GM19372 (cell line): ENCODE data around the gene AURKA.

Source experiments
- ATAC-seq: cut with Tn5 transposase; IDR thresholded peaks from one replicate; pipeline ENCODE4 v1.9.1; 2021; ENCODE audit warnings: mild to moderate bottlenecking, low read depth, moderate library complexity; ENCODE audit not compliant: unreplicated experiment

AURKA gene

GRCh38 chr20:56392132-56392880 is at the start of gene AURKA, which contains the start of gene CSTF1:
Gene AURKA (minus strand): TSS chr20:56392215. CDS start chr20:56388197, 4,018 bp downstream.
Gene CSTF1 (plus strand): TSS chr20:56392645. CDS start chr20:56395553, 2,908 bp downstream.
- peak; percentile 86 for ATAC-seq

- peak; percentile 59 for ATAC-seq
Observed at GRCh38 chr20:56440346-56441007, 48.5 kb upstream of the AURKA start.

DNA sequence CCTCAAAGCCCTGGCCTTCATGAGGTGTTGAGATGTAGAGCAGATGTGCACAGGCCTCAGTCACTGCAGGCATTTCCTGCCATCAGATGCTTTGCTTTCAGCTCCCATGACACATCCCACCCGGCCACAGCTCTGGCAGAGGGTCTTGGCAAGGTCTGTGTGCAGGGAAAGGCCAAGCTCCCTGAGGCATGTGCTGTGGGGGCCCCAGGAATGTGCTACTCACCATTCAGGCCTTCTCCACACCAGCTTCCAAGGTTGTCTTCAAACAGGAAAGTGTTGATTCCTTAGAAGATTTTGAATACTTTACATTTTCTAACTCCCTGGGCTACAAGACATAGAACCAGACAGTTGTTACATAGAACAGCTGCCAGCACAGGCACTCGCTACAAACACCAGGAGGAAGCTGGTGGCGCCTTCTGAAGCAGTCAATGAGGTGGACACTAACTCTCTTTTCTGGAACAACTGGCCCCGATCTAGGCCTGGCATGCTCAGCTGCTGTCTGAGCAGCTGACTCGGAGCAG is 47.8 kb upstream of the AURKA start:
- no peak for ATAC-seq

DNA sequence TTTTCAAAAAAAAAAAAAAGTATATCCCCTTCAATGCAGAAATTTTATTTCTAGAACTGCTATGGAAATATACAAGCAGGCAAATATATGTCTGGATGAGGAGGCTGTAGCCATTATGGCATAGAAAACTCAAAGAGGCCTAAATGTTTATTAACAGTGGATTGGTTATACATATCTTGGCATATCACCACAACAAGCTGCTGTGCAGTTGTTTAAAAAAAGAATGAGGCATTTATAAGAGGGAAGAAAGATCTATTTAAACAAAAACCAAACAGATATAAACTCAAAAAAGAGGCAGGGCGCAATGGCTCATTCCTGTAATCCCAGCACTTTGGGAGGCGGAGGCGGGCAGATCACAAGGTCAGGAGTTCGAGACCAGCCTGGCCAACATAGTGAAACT is 46.3 kb upstream of the AURKA start:
- no peak for ATAC-seq

DNA sequence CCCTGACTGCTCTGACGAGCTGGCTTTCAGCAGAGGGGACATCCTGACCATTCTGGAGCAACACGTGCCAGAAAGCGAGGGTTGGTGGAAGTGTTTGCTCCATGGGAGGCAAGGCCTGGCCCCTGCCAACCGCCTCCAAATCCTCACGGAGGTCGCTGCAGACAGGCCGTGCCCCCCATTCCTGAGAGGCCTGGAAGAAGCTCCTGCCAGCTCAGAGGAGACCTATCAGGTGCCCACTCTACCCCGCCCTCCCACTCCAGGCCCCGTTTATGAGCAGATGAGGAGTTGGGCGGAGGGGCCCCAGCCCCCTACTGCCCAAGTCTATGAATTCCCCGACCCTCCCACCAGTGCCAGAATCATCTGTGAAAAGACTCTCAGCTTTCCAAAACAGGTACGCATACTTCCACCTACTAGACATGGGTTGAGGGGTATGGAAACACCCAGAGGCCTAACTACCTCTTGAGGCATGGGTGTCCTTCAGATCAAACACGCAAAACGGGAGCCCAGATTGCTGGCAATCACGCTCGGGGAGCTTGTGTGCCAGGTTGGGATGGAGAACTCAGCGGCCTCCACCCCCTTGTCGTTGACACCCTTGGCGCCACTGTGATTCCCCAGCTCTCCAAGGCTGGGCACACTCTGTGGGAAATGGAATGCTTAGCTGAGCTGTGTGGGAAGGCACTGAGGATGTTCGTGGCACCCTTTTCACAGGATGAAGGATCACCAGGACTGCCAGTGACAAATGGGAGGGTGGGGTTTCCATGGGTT is 45.4 kb upstream of the AURKA start:
- no peak for ATAC-seq

GRCh38 chr20:56433880-56434255 is 41.9 kb upstream of the AURKA start:
- ATAC-seq, result no peak

GRCh38 chr20:56433221-56433879 is 41.3 kb upstream of the AURKA start:
- no peak for ATAC-seq

DNA sequence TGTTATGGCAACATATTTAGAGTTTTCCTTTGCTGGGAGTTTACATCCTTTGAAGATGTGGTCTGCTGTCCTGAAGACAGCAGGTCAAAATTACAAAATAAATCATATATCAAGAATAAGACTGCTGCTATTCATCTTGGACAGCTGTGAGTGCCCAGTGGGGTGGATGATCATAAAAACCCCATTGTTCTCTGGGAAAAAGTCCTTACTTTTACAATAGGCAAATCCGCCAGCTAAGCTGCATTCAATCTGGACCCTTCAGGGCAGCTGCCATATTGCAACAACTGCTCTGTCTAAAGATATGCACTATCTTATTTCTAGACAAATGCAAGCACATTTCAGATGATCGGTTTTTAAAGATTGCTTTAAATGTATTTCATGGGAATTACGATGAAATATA is 39.5 kb upstream of the AURKA start:
- no peak for ATAC-seq

DNA sequence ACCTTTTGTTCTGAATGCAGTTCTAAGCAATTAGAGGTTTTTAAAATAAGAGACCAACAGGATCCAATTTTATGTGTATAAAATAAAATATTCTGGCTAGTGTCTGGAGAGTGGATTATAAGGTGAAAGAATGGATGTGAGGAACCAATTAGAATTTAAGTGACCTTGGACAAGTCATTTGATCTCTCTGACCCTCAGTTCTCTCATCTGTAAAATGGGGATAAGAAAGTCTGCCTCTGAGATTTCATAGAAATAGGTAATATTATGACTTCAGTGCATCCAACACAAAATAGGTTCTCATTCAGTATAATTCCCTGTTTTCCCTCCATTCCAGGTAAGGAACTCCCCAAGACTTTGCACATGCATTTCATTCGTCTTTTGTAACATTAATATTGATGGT is 38.9 kb upstream of the AURKA start:
- no peak for ATAC-seq

GRCh38 chr20:56430461-56430860 is 38.4 kb upstream of the AURKA start:
- no peak for ATAC-seq

GRCh38 chr20:56429941-56430340 is 37.9 kb upstream of the AURKA start:
- ATAC-seq, result no peak

- no peak for ATAC-seq
Observed at GRCh38 chr20:56429502-56429901, 37.5 kb upstream of the AURKA start.

- ATAC-seq, result no peak
Observed at GRCh38 chr20:56428881-56429280, 36.9 kb upstream of the AURKA start.

DNA sequence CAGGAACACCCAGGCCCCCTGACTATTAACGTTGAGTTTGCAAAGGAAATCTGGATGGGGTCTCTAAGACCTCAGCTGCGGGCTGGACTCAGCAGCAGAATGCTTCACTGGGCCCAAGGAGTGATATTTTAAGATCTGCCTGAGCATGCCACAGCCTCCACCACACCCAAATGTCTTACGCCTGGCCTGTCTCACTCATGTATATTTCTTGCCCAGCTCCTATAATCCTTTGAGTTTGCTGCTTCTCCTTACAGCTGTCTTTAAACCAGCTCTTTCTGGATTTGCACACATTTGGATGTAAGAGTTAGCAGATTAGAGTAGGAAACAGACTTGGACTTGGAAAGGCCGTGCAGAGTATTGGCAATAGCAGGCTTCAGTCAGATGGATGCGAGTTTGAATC is 36.4 kb upstream of the AURKA start:
- no peak for ATAC-seq

DNA sequence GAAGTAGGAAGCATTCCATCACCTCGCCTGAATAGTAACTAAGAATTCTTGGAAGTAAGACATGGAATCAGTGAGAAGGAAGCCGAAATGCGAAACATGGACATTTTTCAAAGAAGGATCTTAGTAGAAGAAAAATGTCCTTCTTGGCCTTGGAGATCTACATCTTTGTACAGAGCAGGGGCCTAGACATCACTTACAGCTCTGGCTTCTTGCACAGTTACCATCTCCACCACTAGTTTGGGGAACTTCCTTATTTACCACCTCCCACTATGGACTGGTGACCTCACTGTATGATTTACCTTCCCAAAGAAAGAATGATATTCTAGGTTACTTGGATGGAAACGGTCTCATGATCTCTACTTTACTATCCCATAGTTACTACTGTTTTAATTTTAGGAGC is 35.8 kb upstream of the AURKA start:
- ATAC-seq, result no peak

GRCh38 chr20:56426926-56427325 is 34.9 kb upstream of the AURKA start:
- ATAC-seq, result no peak

DNA sequence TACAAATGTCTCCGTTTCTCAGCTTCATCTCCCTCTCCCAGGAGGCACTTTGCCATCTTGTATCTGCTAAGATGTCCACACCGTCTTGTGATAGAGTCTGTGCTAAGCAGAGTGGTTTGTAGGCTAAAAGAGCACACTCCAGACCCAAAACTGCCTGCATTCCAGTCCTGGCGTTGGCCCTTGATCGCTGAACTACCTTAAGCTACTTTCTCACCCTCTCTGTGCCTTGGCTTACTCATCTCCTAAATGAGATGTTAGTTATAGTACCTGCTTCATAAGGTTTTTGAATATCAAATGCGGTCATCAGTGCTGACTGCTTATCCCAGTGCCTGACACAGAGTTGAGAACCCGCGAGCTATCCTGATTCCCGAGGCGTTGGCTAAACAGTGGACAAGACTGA is 34.0 kb upstream of the AURKA start:
- ATAC-seq, result no peak

DNA sequence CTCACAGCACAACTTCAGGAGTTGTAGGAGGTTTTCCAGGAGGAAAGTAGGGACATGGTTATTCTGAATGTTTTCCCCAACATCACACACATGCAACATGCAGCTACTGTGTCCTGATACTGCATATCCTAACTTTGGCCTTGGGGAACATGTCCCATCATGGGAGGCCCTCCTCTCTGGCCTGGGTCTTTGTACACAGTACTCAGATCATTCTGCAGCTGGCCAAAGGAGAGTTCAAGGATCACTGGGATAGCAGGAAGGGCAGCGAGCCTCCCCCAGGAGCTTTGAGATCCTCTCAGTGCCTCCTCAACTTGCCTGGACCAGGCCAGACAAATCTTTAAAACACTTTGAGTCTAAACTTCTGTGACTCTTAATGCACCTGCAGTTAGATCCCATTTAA is 32.9 kb upstream of the AURKA start:
- ATAC-seq, result no peak

DNA sequence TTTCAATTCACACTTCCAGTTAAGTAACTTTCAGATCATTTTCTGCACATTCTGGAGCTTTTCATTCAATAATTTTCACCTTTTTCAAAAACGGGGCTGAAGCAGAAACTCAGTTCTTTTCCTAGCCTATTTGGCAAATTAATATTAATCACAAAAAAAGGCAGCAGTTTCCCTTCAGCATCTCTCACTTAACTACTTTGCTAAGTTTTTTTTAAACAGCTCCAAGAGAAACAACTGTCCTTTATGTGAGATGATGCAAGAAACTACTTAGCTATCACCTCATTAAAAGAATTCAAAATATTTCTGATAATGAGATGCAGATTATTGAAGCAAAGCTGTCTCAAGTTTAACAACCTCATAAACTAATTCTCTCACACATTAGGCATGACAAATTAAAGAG is 31.9 kb upstream of the AURKA start:
- no peak for ATAC-seq

GRCh38 chr20:56423211-56423610 is 31.2 kb upstream of the AURKA start:
- ATAC-seq, result no peak

GRCh38 chr20:56422824-56423189 is 30.8 kb upstream of the AURKA start:
- ATAC-seq, result no peak
